ENCODE results near the gene SSBP2.

- TF ChIP-seq, protein P1, sequence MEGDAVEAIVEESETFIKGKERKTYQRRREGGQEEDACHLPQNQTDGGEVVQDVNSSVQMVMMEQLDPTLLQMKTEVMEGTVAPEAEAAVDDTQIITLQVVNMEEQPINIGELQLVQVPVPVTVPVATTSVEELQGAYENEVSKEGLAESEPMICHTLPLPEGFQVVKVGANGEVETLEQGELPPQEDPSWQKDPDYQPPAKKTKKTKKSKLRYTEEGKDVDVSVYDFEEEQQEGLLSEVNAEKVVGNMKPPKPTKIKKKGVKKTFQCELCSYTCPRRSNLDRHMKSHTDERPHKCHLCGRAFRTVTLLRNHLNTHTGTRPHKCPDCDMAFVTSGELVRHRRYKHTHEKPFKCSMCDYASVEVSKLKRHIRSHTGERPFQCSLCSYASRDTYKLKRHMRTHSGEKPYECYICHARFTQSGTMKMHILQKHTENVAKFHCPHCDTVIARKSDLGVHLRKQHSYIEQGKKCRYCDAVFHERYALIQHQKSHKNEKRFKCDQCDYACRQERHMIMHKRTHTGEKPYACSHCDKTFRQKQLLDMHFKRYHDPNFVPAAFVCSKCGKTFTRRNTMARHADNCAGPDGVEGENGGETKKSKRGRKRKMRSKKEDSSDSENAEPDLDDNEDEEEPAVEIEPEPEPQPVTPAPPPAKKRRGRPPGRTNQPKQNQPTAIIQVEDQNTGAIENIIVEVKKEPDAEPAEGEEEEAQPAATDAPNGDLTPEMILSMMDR (IDR thresholded peaks at IDR 0.05), result no peak
- no peak for TF ChIP-seq POLR2A (IDR thresholded peaks at IDR 0.05)
Observed at GRCh38 chr5:81429985-81430384, 320.9 kb downstream of the SSBP2 start.

Measured in esophagus squamous epithelium (tissue), 4 donors.